ENCODE measurements around the gene TTI1. TPM values are rescaled to one million over a fixed set of nuclear protein-coding genes. Genes with fewer than 3 reads are reported as not detected.

The TTI1 gene
- total and polyA plus RNA-seq, 2 experiments from 2014 or later: 17.8 to 56.4 TPM

DNA sequence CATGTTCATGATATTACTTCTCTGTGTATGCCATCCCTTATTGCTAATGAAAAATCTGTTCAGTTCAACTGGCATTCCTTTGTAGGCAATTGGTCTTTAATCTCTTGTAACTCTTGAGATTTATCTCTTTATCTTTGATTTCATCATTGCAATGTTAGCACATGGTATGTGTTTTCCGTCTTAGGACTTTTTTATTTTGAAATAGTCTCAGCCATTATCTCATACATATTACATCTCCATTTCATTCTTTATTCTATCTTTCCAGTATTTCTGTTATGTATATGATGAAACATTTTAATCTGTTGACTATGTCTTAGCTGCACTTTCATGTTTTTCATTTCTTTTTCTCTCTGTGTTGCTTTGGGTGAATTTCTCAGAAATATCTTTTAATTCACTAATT is 72.2 kb downstream of the TTI1 start:
- no peak overlapping the region for H3K27ac Mint-ChIP-seq
- DNase-seq (ENCODE audit: low spot score) (no peak), ATAC-seq (no peak)
- no peak overlapping the region for H3K4me3 Mint-ChIP-seq
- Histone ChIP-seq H3K4me2 (no peak overlapping the region), H3K27ac (ENCODE audit: low read depth) (no peak overlapping the region), H3K36me3 (ENCODE audit: insufficient read depth) (no peaks in the 10 kb centered on the region), H3K79me2 (replicated peaks; ENCODE audit: insufficient read depth) (no peaks in the 10 kb centered on the region), H3F3A (replicated peaks; ENCODE audit: low read depth) (no peaks in the 10 kb centered on the region), H3K4me1 (ENCODE audit: insufficient read depth) (no peaks in the 10 kb centered on the region), H3K9me2 (ENCODE audit: insufficient read depth) (no peaks in the 10 kb centered on the region), H3K27me3 (ENCODE audit: insufficient read depth) (no peaks in the 10 kb centered on the region), H2AFZ (no peak overlapping the region), H3K4me3 (no peak overlapping the region), H4K20me1 (replicated peaks; ENCODE audit: insufficient read depth) (no peaks in the 10 kb centered on the region)
- peaks cover 1% of the 10 kb centered on the region; the same call in 2 of the 3 replicates for H3K9me3 Mint-ChIP-seq
- peaks cover 9% of the 10 kb centered on the region for H3K4me1 Mint-ChIP-seq
- TF ChIP-seq ZNF114 (CRISPR knock-in tag; IDR thresholded peaks at IDR 0.05) (no peak), CREB1 (CRISPR knock-in tag; IDR thresholded peaks at IDR 0.05; ENCODE audit: low read depth) (no peak), NANOG (IDR thresholded peaks at IDR 0.05; ENCODE audit: borderline replicate concordance) (no peak), STAT1 (IDR thresholded peaks at IDR 0.05; ENCODE audit: unreplicated experiment) (no peak), JUNB (IDR thresholded peaks at IDR 0.05; ENCODE audit: unreplicated experiment) (no peak), POLR2AphosphoS5 (IDR thresholded peaks at IDR 0.05; ENCODE audit: low read depth) (no peak), EZH2phosphoT487 (IDR thresholded peaks at IDR 0.05; ENCODE audit: unreplicated experiment) (no peak), EZH2 (IDR thresholded peaks at IDR 0.05; ENCODE audit: low read depth, unreplicated experiment) (no peak)
- TF ChIP-seq, protein P1, sequence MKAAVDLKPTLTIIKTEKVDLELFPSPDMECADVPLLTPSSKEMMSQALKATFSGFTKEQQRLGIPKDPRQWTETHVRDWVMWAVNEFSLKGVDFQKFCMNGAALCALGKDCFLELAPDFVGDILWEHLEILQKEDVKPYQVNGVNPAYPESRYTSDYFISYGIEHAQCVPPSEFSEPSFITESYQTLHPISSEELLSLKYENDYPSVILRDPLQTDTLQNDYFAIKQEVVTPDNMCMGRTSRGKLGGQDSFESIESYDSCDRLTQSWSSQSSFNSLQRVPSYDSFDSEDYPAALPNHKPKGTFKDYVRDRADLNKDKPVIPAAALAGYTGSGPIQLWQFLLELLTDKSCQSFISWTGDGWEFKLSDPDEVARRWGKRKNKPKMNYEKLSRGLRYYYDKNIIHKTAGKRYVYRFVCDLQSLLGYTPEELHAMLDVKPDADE (IDR thresholded peaks at IDR 0.05): no peak
- H3K36me3 Mint-ChIP-seq (ENCODE audit: low read depth): no peaks in the 10 kb centered on the region; the same call in 2 of the 3 replicates
- no peaks in the 10 kb centered on the region for H3K27me3 Mint-ChIP-seq (ENCODE audit: insufficient read depth, low read depth, poor library complexity)

DNA sequence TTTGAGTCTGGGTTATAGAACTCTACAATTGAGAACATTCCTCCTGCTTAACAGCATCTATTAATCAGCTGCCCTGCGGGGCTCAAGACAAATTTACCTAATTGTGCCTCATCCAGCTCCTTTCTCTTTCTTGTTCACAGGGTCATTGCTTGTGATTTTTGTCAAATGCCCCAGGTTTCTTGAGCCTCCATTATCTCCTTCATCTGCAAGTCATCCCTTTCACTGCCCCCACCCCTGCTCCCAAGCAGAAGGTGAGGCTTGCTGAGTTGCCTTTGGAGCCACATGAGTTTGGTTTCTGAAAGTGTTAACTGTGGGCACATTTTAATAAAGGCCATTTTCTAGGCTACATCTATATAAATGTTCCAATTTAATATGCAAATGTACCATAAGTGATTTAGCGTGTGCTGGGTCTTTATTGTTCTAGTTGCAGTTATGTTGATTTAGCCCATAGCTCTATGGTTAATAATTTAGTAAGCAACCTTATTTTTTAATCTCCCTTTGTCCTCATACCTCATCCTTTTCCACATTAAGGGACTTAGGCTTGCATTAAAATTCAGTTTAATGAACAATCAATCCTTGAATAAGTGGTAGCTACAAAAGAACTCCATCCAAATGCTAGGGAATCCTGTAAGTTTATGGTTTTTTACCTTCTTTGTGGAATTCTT is 74.3 kb downstream of the TTI1 start:
- Histone ChIP-seq H3K79me2 (replicated peaks; ENCODE audit: insufficient read depth) (no peaks in the 10 kb centered on the region), H4K20me1 (replicated peaks; ENCODE audit: insufficient read depth) (no peaks in the 10 kb centered on the region), H3K4me1 (ENCODE audit: insufficient read depth) (no peaks in the 10 kb centered on the region), H3K36me3 (ENCODE audit: insufficient read depth) (no peaks in the 10 kb centered on the region), H3K27me3 (ENCODE audit: insufficient read depth) (no peaks in the 10 kb centered on the region), H3K4me2 (no peak overlapping the region), H3F3A (replicated peaks; ENCODE audit: low read depth) (no peaks in the 10 kb centered on the region), H2AFZ (no peak overlapping the region), H3K9me2 (ENCODE audit: insufficient read depth) (no peaks in the 10 kb centered on the region), H3K4me3 (no peak overlapping the region), H3K27ac (ENCODE audit: low read depth) (no peak overlapping the region)
- no peak overlapping the region for H3K4me3 Mint-ChIP-seq
- peaks cover 9% of the 10 kb centered on the region for H3K4me1 Mint-ChIP-seq
- no peak overlapping the region for H3K27ac Mint-ChIP-seq
- no peak for DNase-seq (ENCODE audit: low spot score)
- no peak for ATAC-seq
- H3K36me3 Mint-ChIP-seq (ENCODE audit: low read depth): no peaks in the 10 kb centered on the region; the same call in 2 of the 3 replicates
- H3K9me3 Mint-ChIP-seq: no peaks in the 10 kb centered on the region; the same call in 1 of the 3 replicates
- no peaks in the 10 kb centered on the region for H3K27me3 Mint-ChIP-seq (ENCODE audit: insufficient read depth, low read depth, poor library complexity)
- TF ChIP-seq, protein P2, sequence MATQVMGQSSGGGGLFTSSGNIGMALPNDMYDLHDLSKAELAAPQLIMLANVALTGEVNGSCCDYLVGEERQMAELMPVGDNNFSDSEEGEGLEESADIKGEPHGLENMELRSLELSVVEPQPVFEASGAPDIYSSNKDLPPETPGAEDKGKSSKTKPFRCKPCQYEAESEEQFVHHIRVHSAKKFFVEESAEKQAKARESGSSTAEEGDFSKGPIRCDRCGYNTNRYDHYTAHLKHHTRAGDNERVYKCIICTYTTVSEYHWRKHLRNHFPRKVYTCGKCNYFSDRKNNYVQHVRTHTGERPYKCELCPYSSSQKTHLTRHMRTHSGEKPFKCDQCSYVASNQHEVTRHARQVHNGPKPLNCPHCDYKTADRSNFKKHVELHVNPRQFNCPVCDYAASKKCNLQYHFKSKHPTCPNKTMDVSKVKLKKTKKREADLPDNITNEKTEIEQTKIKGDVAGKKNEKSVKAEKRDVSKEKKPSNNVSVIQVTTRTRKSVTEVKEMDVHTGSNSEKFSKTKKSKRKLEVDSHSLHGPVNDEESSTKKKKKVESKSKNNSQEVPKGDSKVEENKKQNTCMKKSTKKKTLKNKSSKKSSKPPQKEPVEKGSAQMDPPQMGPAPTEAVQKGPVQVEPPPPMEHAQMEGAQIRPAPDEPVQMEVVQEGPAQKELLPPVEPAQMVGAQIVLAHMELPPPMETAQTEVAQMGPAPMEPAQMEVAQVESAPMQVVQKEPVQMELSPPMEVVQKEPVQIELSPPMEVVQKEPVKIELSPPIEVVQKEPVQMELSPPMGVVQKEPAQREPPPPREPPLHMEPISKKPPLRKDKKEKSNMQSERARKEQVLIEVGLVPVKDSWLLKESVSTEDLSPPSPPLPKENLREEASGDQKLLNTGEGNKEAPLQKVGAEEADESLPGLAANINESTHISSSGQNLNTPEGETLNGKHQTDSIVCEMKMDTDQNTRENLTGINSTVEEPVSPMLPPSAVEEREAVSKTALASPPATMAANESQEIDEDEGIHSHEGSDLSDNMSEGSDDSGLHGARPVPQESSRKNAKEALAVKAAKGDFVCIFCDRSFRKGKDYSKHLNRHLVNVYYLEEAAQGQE (IDR thresholded peaks at IDR 0.05; ENCODE audit: unreplicated experiment): no peak
- TF ChIP-seq, protein P1 (IDR thresholded peaks at IDR 0.05): no peak
- no peak for TF ChIP-seq NANOG (IDR thresholded peaks at IDR 0.05; ENCODE audit: borderline replicate concordance)
- no peak for TF ChIP-seq EZH2 (IDR thresholded peaks at IDR 0.05; ENCODE audit: low read depth, unreplicated experiment)
- TF ChIP-seq, protein P3, sequence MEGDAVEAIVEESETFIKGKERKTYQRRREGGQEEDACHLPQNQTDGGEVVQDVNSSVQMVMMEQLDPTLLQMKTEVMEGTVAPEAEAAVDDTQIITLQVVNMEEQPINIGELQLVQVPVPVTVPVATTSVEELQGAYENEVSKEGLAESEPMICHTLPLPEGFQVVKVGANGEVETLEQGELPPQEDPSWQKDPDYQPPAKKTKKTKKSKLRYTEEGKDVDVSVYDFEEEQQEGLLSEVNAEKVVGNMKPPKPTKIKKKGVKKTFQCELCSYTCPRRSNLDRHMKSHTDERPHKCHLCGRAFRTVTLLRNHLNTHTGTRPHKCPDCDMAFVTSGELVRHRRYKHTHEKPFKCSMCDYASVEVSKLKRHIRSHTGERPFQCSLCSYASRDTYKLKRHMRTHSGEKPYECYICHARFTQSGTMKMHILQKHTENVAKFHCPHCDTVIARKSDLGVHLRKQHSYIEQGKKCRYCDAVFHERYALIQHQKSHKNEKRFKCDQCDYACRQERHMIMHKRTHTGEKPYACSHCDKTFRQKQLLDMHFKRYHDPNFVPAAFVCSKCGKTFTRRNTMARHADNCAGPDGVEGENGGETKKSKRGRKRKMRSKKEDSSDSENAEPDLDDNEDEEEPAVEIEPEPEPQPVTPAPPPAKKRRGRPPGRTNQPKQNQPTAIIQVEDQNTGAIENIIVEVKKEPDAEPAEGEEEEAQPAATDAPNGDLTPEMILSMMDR (conservative IDR thresholded peaks at IDR 0.05; ENCODE audit: low read depth in 2 of 2): no peak
- no peak for TF ChIP-seq POLR2AphosphoS5 (IDR thresholded peaks at IDR 0.05; ENCODE audit: low read depth)
- TF ChIP-seq CREB1 (CRISPR knock-in tag; IDR thresholded peaks at IDR 0.05; ENCODE audit: low read depth): no peak
- no peak for TF ChIP-seq STAT1 (IDR thresholded peaks at IDR 0.05; ENCODE audit: unreplicated experiment)
- TF ChIP-seq JUNB (IDR thresholded peaks at IDR 0.05; ENCODE audit: unreplicated experiment): no peak
